HG03097 (cell line): ENCODE results near the gene CTSA.

Experiments used
- ATAC-seq: cut with Tn5 transposase; IDR thresholded peaks from one replicate; pipeline ENCODE4 v1.9.1; 2021; ENCODE audit not compliant: unreplicated experiment, low FRiP score

The CTSA gene

DNA sequence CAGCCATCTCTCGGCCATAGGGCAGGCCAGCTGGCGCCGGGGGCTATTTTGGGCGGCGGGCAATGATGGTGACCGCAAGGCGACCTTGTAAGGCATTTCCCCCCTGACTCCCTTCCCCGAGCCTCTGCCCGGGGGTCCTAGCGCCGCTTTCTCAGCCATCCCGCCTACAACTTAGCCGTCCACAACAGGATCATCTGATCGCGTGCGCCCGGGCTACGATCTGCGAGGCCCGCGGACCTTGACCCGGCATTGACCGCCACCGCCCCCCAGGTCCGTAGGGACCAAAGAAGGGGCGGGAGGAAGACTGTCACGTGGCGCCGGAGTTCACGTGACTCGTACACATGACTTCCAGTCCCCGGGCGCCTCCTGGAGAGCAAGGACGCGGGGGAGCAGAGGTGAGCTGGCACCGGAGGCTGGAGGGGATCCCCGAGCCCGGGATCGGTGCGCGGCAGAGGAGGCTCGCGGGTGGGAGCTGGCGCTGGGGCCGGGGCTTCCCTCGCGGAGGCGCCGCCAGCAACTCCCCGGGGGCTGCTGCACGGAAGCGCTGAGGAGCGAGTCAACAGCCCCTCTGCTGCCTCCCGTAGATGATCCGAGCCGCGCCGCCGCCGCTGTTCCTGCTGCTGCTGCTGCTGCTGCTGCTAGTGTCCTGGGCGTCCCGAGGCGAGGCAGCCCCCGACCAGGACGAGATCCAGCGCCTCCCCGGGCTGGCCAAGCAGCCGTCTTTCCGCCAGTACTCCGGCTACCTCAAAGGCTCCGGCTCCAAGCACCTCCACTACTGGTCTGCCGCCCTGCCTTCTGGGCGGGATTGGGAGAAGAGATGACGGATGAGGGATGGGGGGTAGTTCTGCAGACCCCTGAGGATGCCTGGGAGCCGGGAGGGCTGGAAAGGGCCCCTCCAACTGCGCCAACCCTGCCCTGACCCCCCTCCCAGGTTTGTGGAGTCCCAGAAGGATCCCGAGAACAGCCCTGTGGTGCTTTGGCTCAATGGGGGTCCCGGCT is at the start of gene CTSA, which contains the start of gene NEURL2:
Gene CTSA (plus strand): TSS at position 351 of the 999 bp plus-strand sequence. CDS start 234 bp downstream, at position 585.
Gene NEURL2 (minus strand): TSS at position 224 of the 999 bp plus-strand sequence. CDS start 217 bp downstream, at position 7.
- ATAC-seq: peak; percentile 79

DNA sequence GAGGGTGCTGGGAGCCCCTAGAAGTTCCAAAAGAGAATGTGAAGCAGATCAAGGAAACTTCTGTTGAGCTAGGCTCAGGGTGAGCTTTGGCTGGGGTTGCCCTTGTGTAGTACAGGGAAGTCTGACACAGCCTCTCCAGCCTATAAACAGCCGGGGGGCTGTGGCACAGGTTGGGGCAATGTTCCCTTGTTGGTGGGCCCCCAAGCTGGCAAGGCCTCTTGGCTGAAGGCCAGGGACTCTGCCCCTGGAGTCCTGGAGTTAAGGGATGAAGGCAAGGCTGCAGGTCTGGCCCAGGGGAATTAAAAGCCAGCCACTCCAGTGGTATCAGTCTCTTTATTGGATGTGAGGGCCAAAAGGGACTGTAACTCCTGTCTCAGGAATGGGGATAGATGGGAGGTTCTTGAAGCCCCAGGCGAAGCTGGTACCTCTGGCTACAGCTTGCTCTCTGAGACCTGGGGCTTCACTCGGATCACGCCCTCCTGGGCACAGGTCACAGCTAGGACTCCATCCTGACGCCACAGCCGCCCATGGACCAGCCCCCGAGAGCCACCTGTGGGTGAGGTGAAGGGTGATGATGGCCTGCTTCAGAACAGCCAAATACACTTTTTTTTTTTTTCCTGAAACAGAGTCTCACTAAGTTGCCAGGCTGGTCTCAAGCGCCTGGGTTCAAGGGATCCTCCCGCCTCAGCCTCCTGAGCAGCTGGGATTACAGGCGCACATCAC is 49.6 kb upstream of the CTSA start:
- no peak for ATAC-seq

DNA sequence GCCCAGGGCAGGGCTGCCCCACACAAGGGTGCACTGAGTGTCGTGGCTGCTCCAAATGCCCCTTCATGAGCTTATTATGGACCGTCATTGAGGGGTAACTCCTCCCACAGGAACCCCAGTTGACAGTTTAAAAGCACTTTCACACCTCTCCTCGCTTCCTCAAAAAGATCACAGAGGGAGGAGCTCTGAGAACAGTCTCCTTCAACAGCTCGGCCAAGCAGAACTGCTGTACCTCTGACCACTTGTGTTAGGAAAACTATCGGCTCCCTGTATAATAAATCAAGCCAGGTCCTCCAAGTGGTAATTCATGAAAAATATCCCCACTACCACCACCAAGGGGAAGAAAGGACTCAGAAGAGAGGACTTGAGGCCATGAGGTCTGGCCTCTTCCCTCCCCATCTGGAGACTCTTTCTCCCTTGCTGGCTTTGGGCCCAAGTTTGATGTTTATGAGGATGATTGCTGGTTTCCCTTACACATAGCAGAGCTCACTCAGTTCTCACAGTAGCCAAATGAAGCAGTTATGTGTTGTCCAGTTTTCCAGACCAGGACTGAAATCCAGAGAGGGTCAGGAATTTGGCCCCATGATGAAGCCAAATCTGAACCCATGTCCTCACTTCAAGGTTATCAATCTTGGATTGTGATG is 48.8 kb upstream of the CTSA start:
- no peak for ATAC-seq

DNA sequence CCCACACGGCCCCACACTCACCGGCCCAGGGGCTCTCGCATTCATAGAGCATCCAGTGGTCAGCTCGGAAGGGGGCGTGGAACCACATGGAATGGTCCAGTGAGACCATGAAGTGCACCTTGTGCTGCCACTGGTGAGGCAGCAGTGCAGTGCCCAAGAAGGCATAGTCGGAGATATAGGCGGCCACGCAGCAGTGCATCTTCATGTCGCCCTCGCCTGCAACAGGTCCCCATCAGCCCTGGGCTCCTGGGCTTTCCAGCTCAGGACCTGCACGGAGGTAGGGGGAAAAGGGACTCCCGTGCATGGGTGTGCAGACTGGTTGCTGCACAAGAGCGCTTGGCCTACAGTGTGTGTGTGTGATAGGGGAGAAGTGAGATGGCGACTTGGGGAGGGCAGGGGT is 47.6 kb upstream of the CTSA start:
- no peak for ATAC-seq

DNA sequence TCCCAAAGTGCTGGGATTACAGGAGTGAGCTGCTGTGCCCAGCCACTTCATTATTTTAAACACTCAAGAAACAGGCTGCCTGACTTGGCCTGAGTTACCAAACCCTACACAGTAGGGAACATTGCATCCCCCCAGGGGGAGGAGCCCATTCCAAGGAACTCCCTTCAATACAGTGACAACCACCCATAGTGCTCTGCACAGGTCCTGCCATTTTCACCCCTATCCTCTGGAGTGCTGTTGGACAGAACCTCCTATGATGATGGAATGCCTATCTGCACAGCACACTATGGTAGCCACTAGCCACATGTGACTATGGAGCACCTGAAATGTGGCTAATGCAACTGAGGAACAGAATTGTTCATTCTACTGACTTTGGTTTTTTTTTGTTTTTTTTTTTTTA is 45.7 kb upstream of the CTSA start:
- no peak for ATAC-seq

DNA sequence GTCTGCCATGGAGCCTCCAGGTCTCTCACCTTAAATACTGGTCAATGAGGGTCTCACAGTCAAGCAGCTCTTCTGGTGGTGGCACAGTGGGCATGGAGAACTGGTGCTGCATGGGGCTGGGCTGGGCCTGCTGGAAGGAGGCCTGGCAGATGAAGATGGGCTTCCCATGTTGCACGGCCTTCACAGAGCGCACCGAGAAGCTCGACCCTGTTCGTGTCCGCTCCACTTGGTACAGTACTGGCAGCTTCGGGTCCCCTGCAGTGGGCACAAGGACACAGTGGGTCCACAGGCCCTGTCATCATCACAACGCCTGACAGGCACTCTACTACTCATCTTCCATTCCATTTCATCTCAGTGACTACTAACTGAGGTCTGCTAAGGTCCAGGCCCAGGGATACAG is 42.7 kb upstream of the CTSA start:
- no peak for ATAC-seq

DNA sequence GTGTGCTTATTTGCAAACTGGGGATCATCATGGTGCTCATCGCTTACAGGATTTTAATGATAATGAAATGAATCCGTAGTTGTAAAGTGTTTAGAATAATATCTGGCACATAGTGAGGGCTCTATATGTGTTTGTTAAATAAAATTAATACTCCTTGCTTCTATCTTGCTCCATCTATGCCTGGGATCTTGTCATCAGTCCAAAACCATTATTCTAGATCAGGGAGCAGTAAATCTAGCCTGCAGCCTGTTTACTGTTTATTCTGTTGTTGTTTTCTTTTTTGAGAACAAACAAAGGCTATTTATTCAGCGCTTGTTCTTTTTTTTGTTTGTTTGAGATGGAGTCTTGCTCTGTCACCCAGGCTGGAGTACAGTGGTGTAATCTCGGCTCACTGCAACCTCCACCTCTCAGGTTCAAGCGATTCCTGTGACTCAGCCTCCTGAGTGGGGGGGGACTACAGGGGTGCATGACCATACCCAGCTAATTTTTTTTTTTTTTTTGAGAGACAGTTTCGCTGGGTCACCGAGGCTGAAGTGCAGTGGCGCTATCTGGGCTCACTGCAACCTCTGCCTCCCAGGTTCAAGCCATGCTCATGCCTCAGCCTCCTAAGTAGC is 42.1 kb upstream of the CTSA start:
- no peak for ATAC-seq

DNA sequence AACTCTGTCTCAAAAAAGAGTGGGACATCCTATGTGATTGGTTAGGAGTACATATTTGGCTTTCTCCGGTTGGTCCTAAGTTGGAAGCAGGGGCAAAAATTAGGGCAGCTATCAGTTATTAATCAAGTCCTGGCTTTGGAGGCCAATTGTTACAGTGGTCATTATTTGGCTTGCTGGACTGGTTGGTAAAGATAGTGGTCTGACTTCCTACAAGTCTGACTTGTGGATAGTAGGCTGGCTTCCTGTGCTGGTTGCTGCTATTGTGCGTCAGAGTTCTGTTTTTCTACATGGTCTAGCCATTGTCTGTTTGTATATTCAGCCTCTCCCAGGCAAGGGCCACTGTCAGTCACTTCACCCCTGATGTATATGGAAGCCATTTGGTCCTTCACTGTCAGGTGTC is 40.9 kb upstream of the CTSA start:
- ATAC-seq: no peak

DNA sequence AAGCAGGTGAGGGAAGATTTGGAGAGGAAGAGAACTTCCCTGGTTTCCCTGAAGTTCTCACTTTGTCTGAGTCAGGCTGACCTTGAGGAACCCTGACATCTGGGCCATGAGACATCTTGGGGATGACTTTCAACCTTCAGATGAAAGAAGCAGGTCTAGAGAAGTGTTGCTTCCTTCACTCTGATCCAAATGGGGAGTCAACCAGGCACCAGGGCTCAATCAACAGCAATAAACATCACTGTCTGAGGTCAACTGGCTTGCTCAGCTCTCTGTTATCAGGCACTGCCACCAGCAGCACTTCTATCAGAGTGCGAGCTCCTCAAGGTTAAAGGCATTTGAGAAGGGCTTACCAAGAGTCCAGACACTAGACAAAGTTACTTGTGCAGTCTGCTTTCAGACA is 40.2 kb upstream of the CTSA start:
- no peak for ATAC-seq

DNA sequence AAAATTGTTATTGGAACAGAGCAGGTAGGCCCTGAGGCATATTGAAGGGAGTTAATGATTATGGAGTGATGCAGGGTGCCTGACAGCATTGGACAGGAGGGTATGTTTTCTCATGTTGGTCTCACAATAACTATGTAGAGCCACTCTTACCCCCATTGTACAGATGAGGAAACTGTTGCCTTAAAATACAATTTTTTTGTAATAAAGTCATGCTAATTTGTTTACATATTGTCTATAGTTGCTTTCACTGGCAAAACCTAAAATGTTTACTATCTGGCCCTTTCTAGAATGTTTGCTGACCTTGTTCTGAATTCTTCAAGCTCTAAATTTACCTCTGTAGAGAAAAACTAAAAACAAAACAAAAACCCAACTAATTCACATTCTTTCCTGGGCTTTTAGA is 39.6 kb upstream of the CTSA start:
- no peak for ATAC-seq

DNA sequence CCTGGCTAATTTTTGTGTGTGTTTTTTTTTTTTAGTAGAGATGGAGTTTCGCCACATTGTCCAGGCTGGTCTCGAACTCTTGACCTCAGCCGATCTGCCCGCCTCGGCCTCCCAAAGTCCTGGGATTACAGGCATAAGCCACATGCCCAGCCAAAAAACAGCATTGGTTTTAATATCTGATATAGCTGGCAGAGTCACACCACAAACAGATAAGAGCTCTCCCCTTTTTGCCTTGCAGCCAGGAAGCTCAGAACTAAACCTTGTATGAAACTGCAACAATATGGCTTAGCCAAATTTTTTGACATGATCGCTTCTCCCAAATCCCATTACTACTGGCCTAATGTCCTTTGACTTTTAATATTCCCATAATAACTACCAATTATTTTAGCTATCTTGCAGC is 38.8 kb upstream of the CTSA start:
- no peak for ATAC-seq

DNA sequence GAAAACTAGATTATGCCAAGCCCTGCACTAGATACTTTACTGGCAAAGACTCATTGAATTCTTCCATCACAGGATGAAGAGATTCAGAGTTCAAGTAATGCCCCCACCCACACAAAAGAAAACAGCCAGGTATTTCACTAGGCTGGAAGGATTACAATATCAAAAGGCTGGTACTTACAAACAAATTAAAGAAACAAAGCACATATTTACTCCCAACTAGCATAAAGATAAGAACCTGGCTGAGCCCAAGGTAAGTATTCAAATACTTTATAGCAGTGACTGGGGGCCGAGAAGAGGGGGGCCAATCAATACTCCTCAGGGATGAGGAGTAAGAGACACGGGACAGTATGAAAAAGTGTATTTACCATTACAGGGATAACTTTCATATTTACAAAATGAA is 37.7 kb upstream of the CTSA start:
- no peak for ATAC-seq

DNA sequence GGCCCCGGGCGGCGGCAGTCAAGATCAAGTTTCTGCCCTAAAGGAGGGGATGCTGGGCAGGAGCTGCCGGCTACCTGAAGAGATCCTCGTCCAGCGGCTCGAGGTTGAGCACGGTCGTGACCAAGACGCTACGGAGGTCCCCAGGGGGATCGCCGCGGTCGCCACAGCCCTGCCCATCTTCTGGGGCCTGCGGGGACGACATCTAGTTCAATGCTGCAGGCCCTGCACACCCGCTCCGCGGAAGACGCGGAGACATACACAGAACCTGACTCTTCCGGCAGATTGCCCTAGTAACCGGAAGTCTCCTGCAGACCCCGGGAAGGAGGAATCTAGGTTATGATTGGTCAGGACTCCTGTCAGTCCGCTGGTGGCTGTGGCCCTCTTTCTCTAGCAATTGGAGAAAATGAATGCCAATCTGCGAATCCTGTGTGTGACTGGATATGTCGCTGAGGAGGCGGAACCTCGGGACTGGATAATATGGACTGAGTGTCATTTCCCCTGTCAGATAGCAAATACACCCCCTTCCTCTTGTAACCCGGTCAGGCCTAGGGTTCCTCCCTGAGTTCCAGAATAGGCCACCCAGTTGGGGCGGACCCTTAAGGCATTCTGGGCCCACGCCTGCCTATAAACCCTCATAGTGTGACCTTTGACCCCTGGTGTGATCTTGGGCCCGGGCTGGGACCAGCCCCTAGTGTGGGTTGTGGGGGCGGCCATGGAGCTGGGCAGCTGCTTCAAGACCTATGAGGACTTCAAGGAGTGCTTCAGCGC is 33.8 kb upstream of the CTSA start, which contains the start of the genes ACOT8 and ZSWIM3:
Gene ACOT8 (minus strand): TSS at position 279 of the 768 bp plus-strand sequence. CDS start 77 bp downstream, at position 202.
Gene ZSWIM3 (plus strand): TSS at position 501 of the 768 bp plus-strand sequence. CDS start 212 bp downstream, at position 713.
- ATAC-seq: peak; percentile 92

DNA sequence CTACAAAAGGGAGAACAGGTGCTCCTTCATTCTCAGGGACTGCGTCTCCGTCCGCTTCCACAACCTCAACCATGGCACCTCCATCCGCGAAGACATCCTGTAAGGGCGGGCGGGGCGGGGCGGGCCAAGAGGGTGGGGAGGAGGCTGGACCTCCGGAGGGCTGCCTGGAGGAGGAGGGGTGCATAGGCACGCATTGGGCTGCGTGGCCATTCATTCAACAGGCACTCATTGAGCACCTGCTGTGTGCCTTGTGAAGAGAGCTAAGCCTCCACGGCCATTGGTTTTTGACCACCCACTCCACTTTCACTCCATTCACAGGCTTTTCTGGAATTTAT is 33.3 kb upstream of the CTSA start:
- ATAC-seq: peak; percentile 2

DNA sequence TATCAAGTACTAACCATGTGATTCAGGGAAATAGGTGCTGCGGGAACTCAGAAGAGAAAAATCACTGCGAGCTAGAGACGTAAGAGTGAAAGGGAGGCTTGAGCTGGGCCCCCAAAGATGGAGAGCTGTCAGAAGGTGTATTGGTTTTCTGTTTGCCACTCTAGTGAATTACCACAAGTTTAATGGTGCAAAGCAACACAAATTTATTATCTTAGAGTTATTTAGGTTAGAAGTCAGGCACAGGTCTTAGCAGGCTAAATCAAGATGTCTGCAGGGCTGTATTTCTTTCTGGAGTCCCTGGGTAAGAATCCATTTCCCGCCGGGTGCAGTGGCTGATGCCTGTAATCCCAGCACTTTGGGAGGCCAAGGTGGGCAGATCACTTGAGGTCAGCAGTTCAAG is 31.2 kb upstream of the CTSA start:
- ATAC-seq: no peak

DNA sequence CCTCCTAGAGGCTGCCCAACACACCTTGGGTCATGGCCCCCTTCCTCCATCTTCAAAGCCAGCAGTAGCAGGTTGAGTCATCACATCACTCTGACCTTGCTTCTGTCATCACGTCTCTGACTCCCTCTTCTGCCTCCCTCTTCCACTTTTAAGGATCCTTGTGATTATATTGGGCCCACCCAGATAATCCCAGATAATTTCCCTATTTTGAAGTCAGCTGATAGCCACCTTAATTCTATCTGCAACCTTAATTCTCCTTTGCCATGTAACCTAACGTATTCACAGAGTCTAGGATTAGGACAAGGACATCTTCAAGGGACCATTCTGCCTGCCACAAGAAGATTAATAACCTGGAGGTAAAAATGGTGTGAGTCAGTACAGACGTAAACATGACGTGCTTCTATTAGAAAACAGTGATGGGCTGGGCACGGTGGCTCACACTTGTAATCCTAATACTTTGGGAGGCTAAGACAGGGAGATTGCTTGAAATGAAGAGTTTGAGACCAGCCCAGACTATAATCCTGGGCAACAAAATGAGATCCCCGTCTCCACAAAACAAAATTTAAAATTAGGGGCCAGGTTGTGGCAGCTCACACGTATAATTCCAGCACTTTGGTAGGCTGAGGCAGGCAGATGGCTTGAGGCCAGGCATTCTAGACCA is 30.4 kb upstream of the CTSA start:
- no peak for ATAC-seq

DNA sequence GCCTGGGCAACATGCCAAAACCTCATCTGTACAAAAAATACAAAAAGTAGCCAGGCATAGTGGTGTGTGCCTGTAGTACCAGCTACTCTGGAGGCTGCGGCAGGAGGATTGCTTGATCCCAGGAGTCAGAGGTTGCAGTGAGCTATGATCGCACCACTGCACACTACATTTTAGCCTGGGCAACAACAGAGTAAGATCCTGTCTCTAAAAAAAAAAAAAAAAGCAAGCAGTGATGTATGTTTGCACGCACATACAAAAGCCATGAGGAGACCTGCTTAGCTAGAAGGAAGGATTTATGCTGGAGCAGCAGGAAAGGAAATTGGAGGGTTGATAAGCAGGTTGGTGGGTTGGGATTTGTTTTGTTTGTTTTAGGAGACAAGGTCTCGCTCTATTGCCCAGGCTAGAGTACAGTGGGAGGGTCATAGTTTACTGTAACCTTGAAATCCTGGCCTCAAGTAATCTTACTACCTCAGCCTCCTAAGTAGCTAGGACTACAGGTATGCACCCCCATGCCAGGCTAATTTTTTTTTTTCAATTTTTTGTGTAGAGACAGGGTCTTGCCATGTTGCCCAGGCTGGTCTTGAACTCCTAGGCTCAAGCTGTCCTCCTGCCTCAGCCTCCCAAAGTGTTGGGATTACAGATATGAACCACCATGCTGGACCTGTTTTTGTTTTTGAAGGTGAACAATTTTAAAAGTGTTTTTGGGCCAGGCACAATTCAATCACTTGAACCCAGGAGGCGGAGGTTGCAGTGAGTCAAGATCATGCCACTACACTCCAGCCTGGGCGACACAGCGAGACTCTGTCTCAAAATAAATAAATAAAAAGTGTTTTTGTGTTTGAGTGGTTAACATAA is 29.7 kb upstream of the CTSA start:
- ATAC-seq: no peak
